Upper lobe of left lung (tissue), 4 donors: Measurements from ENCODE around the gene TTI1.

Experiments
- CTCF ChIP-seq, 6 experiments: fragments of 450-650 bp in 4 of 6; fragments of 200-600 bp in 2 of 6; sonication (generic) in 2 of 6; IDR thresholded peaks; one replicate each; pipeline ENCODE4 v1.5.1; 2016 to 2019; ENCODE audit warnings: antibody characterized with exemption in 6 of 6
- EP300 ChIP-seq, 4 donors: sonication (generic); formaldehyde crosslinking; IDR thresholded peaks; one replicate each; pipeline ENCODE4 v1.5.1; 2017; ENCODE audit warnings: antibody characterized with exemption in 4 of 4, control low read depth in 2 of 4
- POLR2A ChIP-seq, 4 donors: fragments of 450-650 bp; IDR thresholded peaks; one replicate each; pipeline ENCODE4 v1.5.1; 2016 to 2017; ENCODE audit warnings: antibody characterized with exemption in 4 of 4, mild to moderate bottlenecking in 2 of 4
- POLR2AphosphoS5 ChIP-seq, 2 donors: sonication (generic); formaldehyde crosslinking; IDR thresholded peaks; one replicate each; pipeline ENCODE4 v1.5.1; 2017; ENCODE audit warnings: antibody characterized with exemption in 2 of 2

- no peak for TF ChIP-seq POLR2A (IDR thresholded peaks at IDR 0.05)
- no peak for TF ChIP-seq EP300 (IDR thresholded peaks at IDR 0.05)
- no peak for TF ChIP-seq POLR2AphosphoS5 (IDR thresholded peaks at IDR 0.05)
- no peak for TF ChIP-seq CTCF (IDR thresholded peaks at IDR 0.05)
Measured at GRCh38 chr20:38023181-38024001, 9.9 kb downstream of the TTI1 start.
